Measurements from ENCODE around the gene PIGH. TPM values are rescaled to one million over a fixed set of nuclear protein-coding genes. Genes with fewer than 3 reads are reported as not detected.

PIGH gene
- total RNA-seq, 1 donor from 2014 or later: 11.4 TPM

DNA sequence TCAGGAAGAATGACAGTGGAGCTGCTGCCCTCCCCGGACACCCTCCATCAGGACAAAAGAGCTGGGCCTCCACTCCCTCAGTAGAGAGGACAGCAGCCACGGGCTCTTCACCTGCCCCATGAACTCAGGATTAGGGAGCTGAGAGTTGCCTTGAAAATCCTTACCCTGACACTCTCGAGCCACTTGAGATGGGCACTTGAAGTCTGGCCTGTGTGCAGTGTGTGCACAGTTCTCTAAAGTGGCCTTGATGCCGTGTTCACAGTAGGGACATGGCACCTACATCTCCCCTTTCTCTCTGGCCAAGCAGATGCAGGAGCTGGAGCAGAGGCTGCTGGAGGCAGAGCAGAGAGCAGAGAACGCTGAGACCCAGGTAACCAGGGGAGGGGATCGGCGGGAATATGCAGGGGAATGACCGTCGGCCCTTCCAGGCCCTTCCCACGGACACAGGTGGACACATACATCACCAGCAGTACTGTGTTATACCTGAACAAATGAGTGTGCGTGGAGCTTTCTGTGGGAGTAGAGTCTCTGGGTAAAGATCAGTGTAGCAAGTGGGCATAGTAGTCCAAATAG, 44.5 kb downstream of the PIGH start:
- TF ChIP-seq, protein P1, sequence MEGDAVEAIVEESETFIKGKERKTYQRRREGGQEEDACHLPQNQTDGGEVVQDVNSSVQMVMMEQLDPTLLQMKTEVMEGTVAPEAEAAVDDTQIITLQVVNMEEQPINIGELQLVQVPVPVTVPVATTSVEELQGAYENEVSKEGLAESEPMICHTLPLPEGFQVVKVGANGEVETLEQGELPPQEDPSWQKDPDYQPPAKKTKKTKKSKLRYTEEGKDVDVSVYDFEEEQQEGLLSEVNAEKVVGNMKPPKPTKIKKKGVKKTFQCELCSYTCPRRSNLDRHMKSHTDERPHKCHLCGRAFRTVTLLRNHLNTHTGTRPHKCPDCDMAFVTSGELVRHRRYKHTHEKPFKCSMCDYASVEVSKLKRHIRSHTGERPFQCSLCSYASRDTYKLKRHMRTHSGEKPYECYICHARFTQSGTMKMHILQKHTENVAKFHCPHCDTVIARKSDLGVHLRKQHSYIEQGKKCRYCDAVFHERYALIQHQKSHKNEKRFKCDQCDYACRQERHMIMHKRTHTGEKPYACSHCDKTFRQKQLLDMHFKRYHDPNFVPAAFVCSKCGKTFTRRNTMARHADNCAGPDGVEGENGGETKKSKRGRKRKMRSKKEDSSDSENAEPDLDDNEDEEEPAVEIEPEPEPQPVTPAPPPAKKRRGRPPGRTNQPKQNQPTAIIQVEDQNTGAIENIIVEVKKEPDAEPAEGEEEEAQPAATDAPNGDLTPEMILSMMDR (IDR thresholded peaks at IDR 0.05; ENCODE audit: unreplicated experiment): no peak
- H3K4me3 Mint-ChIP-seq: no peak overlapping the region
- peaks cover 4% of the 10 kb centered on the region for H3K4me1 Mint-ChIP-seq
- DNase-seq (ENCODE audit: low spot score in 2 of 2, unreplicated experiment in 2 of 2): no peak
- no peaks in the 10 kb centered on the region for H3K9me3 Mint-ChIP-seq
- no peak overlapping the region for H3K27ac Mint-ChIP-seq
- H3K27me3 Mint-ChIP-seq (ENCODE audit: low read depth): no peaks in the 10 kb centered on the region
- H3K36me3 Mint-ChIP-seq: peaks cover 3% of the 10 kb centered on the region

DNA sequence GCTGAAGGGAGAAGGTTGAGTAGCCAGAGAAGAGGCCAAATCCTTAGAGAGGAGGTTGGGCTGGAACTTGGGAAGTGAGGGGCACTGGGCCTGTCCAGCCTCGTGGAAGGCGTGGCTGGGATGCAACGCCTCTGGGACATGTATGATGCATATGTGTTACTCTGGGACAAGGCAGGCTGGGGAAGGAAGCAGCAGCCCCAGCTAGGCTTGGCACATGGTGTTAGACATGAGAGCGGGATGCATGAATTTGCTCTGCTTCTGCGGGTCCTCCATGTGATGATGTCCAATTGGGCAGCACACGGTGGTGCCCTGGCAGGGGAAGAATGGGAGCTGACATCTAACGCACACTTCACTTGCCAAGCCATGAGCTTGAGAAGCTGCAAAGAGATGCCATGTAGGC, 45.7 kb downstream of the PIGH start:
- Mint-ChIP-seq H3K4me3 (no peak overlapping the region), H3K27ac (no peak overlapping the region), H3K27me3 (ENCODE audit: low read depth) (no peaks in the 10 kb centered on the region), H3K9me3 (no peaks in the 10 kb centered on the region), H3K36me3 (no peaks in the 10 kb centered on the region), H3K4me1 (peaks cover 4% of the 10 kb centered on the region)
- no peak for DNase-seq (ENCODE audit: low spot score in 2 of 2, unreplicated experiment in 2 of 2)
- TF ChIP-seq, protein P1 (IDR thresholded peaks at IDR 0.05; ENCODE audit: unreplicated experiment): no peak

DNA sequence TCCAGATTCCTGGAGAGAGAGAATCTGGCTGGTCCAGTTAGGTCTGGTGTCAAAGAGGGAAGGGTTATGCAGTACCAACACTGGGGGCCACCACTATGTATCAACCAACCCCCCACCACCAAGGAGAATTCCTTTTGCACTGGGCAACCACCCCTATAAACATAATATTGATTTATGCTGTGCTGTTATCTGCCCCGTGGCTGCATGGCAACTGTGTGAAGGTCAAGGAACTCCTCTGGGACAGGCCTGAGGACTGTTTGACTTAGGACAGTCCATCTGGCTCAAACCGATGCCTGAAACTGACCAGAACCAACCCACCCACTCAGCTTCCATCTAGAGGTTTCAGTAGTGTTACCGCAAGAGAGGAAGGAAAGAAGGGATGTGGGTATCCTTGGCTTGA, 46.5 kb downstream of the PIGH start:
- H3K27ac Mint-ChIP-seq: no peak overlapping the region
- no peaks in the 10 kb centered on the region for H3K27me3 Mint-ChIP-seq (ENCODE audit: low read depth)
- H3K4me3 Mint-ChIP-seq: no peak overlapping the region
- H3K36me3 Mint-ChIP-seq: no peaks in the 10 kb centered on the region
- TF ChIP-seq, protein P1 (IDR thresholded peaks at IDR 0.05; ENCODE audit: unreplicated experiment): no peak
- H3K4me1 Mint-ChIP-seq: peaks cover 4% of the 10 kb centered on the region
- H3K9me3 Mint-ChIP-seq: no peaks in the 10 kb centered on the region
- DNase-seq (ENCODE audit: low spot score in 2 of 2, unreplicated experiment in 2 of 2): no peak

DNA sequence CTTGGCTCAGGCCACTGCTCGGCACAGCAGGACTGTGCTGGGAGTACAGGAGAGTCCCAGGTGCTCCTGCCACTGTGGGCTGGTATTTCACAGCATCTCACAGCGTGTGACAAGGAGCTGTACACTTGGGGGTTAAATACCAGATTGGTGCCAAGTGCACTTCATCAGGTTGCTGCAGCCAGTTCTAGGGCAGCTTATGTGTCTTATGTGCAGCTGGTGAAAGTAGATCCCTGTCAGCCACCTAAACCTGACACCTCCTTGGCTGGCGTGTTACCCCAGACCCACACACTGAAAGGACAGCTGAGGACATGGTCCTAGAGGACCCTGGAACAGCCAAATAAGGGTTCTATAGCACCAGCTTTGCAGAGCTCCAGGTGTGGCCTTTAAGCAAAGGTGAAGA, 48.1 kb downstream of the PIGH start:
- Mint-ChIP-seq H3K27ac (no peak overlapping the region), H3K9me3 (no peaks in the 10 kb centered on the region), H3K4me3 (no peak overlapping the region), H3K36me3 (no peaks in the 10 kb centered on the region), H3K4me1 (peaks cover 1% of the 10 kb centered on the region), H3K27me3 (ENCODE audit: low read depth) (no peaks in the 10 kb centered on the region)
- no peak for DNase-seq (ENCODE audit: low spot score in 2 of 2, unreplicated experiment in 2 of 2)
- TF ChIP-seq, protein P1 (IDR thresholded peaks at IDR 0.05; ENCODE audit: unreplicated experiment): no peak

DNA sequence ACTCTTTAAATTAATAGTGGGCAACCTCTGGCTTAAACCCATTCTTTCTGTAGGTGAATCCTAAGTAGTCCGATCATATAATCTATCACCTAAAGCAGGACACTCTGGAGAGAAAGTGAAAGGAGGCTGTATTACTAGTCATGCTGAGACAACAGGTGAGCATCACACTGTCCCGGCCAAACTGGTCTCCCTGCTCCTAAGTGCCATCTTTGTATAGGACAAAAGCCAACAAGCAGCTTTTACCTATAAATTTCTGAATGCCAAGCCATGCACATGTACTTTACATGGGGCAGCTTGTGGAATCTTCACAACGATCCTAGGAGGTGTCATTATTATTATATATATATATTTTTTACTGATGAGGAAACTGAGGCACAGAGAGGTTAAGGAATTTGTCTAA, 48.9 kb downstream of the PIGH start:
- no peak for DNase-seq (ENCODE audit: low spot score in 2 of 2, unreplicated experiment in 2 of 2)
- no peaks in the 10 kb centered on the region for H3K4me1 Mint-ChIP-seq
- H3K36me3 Mint-ChIP-seq: no peaks in the 10 kb centered on the region
- H3K9me3 Mint-ChIP-seq: peaks cover under 1% of the 10 kb centered on the region
- no peak overlapping the region for H3K4me3 Mint-ChIP-seq
- TF ChIP-seq, protein P1 (IDR thresholded peaks at IDR 0.05; ENCODE audit: unreplicated experiment): no peak
- no peaks in the 10 kb centered on the region for H3K27me3 Mint-ChIP-seq (ENCODE audit: low read depth)
- no peak overlapping the region for H3K27ac Mint-ChIP-seq

DNA sequence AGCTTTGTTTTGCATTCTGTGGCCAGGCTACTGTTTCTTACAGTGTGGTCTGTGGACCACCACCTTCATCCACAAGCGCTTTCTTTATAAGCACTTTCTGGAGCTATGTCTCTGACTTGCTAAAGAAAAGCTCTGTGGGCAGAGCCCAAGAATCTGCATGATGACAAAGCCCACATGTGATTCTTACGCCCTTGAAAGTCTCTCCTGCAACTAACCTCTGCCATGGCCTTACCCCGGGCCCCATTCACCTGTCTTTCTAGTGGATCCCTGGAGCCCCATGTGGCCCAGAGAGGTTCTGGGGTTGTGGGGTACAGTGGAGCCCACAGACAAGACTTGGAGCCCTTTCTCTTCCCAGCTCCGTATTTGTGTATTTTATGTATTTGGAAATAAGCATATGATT, 50.3 kb downstream of the PIGH start:
- TF ChIP-seq, protein P1 (IDR thresholded peaks at IDR 0.05; ENCODE audit: unreplicated experiment): no peak
- Mint-ChIP-seq H3K27ac (no peak overlapping the region), H3K36me3 (peaks cover 6% of the 10 kb centered on the region), H3K27me3 (ENCODE audit: low read depth) (no peaks in the 10 kb centered on the region), H3K4me3 (no peak overlapping the region), H3K4me1 (no peaks in the 10 kb centered on the region), H3K9me3 (peaks cover 12% of the 10 kb centered on the region)
- DNase-seq (ENCODE audit: low spot score in 2 of 2, unreplicated experiment in 2 of 2): no peak

All from mesothelial cell of epicardium (in vitro differentiated cells).